GM21381 (cell line): Measurements from ENCODE around the gene POLA1.
"Not testable (repeated sequence)": the region's sequence is repeated elsewhere in the genome, so short reads cannot be mapped to it uniquely, and the experiment has no call there.

Experiments used
- ATAC-seq: cut with Tn5 transposase; IDR thresholded peaks from one replicate; pipeline ENCODE4 v1.9.1; 2021; ENCODE audit warnings: mild to moderate bottlenecking, moderate library complexity; ENCODE audit not compliant: unreplicated experiment

The POLA1 gene

DNA sequence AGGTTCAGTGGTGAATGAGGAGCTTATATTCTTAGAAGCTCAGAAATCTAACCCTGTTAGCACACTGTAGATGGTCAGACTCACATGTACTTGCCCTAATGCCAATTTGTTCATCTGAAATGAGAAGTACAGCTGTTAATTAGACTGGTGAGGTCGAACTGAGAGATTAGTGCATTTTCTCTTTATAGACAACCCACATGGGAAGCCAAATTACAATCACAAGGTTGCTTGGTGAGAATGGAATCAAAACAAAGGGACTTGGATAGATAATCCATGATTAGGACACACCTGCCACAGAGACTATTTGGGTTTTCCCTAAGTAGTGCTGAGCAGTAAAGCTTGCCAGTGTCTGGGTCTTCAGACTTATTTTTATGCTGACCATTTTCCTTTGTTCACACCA lies 88.3 kb downstream of the POLA1 start:
- no peak for ATAC-seq

DNA sequence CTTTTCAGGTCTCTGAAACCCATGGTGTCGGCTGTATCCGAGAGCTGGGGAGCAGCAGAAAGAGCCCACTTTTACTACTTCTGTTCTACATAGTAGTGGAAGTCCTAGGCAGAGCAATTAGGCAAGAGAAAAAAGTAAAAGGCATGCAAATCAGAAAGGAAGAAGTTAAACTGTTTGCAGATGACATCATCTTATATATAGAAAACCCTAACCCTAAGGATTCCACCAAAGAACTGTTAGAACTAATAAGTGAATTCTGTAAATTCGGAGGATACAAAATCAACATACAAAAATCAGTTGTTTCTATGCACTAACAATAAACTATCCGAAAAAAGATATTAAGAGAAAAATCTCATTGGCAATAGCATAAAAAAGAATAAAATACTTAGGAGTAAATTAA lies 95.3 kb downstream of the POLA1 start:
- ATAC-seq, result no peak

DNA sequence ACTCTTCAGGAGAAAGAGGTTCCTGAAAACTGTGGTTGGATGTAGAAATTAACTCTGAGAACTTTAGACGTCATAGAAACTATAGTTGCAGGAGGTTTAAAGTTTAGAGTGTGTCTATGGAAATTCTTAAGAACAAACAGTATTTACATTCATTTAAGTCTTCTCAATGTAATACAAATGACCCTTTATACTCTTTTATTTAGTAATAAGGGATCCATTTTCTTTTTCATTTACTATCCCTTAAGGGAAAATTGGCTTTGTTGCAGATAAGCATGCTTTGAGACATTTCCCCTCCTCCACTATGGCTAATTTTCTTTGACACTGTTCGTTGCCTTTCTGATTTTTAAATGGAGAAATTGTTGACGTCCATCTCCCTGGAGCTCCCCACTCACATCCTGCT lies 96.4 kb downstream of the POLA1 start:
- ATAC-seq, result no peak

DNA sequence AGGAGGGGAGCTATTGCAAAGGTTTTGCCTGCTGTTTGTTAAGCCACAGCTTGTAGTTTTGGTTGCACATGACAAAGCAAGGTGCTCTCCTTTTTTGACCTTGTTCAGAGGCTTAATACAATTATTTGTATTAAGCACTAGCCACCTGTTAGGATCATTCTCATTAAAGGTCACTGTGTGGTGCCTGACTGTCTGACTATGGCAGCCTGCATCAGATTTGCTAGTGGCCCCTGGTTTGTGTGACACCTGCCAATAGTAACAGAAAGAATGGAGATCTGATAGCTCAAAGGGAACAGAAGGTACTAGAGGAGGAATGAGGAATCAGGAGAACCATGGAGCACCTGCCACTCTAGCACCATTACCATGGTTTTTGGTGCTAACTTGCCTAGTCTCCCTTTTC lies 102.5 kb downstream of the POLA1 start:
- no peak for ATAC-seq

DNA sequence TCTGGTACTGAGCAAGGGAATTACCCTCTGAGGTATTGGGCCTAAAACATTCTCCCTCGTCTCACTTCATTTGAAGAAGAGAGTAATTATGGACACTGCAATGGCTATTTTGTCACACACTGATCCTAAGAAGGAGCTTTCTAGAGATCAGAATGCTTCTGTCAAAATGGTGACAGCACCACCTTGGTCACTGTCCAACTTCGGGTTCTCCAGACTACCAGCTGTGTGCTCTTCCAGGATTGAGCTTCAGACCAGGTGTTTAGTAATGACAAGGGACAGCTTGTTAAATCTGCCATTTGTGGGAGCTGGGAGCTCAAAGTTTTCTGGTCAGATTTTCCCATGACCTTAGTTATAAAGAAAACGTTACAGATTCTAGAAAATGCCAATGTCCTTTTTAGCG lies 105.4 kb downstream of the POLA1 start:
- no peak for ATAC-seq

DNA sequence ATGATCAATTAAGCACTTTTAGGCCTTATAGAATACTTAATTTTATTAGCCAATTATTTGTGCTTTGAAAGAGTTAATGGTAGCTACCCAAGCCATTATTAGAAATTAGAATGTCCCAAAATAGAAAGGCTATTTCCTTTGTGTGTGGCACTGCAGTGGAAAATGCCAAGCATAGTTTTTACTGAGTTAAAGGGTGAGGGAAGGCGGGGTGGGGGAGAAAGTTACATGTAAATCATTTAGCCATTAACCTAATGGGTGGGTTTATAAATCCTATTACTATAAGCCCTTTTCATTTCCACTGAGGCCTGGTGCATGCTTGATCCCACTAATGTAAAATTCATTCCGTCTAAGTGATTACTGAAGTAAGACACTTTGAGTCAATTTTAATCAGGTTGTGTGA lies 105.8 kb downstream of the POLA1 start:
- no peak for ATAC-seq

DNA sequence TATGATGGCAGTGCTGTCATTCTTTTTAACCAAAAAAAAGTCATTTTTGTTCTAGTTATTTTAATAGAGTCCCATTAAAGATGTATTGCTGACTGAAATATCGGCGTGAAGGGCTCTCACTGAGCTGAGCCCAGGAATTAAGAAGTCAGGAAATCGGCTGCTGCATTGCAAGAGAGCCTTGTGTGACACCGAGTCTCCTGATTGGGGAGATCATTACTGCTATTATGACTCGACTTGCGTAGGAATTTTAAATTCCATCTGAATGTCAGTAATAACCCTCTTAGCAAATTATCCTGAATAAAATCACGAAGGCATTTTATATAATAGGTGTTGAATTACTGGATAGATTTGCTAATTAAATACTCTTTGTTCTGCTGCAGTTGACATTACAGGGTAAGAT lies 111.5 kb downstream of the POLA1 start:
- ATAC-seq, result no peak

DNA sequence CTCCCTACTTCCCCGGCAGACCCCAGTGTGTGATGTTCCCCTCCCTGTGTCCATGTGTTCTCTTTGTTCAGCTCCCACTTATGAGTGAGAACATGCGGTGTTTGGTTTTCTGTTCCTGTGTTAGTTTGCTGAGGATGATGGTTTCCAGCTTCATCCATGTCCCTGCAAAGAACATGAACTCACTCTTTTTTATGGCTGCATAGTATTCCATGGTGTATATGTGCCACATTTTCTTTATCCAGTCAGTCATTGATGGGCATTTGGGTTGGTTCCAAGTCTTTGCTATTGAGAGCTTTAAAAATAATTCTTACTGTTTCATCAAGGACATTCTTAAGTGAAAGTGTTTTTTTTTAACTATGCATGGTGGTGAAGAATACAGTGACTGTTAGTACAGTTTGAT lies 126.1 kb downstream of the POLA1 start:
- not testable (repeated sequence) for ATAC-seq

DNA sequence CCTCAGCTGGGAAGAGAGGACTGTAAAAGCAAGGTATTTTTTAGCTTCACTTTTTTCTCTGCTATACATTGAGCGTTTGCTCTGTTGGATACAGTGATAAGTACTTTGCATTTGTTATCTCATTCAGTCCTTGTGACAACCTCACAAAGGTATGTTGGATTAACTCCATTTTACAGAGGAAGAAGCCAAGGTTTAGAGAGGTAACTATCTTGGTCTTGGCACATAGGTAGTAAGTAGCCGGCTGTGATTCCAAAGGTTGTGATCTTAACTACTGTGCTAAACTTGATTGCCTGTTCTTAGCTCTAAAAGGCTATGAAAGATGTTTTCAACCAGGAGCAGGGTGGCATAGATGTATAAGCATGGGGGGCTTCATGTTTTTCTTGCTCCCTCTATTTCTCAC lies 134.4 kb downstream of the POLA1 start:
- ATAC-seq, result no peak

DNA sequence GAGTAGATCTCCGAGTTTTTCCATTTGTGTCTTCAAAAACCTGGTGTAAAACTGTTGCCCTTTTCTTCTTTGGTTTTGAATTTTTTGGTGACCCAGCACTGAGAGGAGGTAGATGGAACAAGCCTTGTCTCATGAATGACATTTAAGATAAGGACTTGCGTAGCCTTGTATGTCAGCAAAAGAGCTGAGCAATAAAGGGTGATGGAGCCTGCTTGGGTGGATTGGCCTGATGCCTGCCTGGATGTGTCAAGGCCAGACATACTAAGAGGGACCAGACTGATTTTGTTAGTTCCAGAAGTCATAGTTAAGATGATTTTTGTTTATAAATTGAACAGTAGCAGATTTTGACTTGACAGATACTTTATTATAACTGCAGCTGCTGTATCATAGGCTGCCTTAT lies 134.9 kb downstream of the POLA1 start:
- no peak for ATAC-seq

DNA sequence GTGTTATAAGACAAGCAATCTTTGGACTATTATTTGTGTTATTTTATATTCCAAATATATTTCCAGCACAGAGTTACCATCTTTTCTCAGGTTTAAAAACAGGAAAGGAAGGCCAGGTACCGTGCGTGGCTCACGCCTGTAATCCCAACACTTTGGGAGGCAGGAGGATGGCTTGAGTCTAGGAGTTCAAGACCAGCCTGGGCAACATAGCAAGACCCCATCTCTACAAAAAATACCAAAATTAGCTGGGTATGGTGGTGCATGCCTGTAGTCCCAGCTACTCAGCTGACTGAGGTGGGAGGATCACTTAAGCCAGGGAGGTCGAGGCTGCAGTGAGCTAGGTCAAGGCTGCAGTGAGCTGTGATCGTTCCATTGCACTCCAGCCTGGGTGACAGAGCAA lies 140.0 kb downstream of the POLA1 start:
- ATAC-seq, result no peak

DNA sequence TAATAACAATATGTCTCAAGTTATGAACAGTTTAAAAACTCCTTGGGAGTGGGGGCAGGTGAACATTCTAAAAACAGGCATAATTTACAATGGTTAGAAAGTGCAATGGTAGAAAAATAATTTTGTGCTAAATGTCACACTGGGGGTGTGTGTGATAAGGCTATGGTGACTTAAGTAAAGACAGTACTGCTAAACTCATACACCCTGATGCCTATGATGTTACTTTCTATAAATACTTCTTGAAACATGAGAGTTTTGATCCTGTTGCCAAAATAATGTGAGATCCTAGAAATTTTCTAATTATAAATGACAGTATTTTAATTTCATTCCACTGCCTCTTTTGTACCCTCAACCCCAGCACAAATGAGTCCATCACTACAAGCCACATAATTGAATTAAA lies 144.2 kb downstream of the POLA1 start:
- ATAC-seq, result no peak

DNA sequence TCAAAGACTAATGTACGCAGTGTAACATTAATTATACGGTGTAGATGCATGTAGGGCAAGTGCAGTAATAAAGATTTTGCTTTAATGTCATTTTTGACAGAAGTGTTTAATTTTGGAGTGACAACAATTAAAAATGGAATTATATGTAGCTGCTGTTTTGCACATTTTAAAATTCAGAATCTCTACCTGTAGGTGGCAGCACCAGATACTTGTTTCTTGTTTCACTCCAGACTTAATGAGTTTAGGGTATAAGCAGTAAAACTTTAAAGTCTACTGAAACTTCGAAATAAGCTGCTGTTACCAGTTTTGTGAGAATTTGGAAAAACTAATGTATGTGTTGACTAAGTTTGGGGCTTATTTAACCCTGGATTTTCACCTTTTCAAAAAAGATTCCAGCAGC lies 144.9 kb downstream of the POLA1 start:
- no peak for ATAC-seq

DNA sequence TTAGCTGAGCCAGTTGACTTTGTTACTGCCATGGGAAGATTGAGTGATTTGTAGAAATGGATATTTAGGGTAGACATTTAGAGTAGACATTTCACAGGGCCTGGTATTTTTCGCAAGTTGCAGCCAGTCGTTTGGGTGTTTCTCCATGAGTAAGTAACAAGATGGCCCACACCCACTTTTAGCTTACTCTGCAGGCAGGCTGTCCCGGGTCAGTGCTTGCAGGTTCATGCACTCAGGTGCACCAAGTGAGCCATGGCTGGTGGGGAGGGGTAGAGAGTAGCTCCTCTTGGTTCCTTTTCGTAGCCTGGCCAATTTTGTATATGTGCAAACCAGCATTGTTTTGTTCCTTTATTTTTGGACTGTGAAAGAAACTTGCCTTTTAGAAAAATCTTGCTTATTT lies 145.6 kb downstream of the POLA1 start:
- no peak for ATAC-seq

DNA sequence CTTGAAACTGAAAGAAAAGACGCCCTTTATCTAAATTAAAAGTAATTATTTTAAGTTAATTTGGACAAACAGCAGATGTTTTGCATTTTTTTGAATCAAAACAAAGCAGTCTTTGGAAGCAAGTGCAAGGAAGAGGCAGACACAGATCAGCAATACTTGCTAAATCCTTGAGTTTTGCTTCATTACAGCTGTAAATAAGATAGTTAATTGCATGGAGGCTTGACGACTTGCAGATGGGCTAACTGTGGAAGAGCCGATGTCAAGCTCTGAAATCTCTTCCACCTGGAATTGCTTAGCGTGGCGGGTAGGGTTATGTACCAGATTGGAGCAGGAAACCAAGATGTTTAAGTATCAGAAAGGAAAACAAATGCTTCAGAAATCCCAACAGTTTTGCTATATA lies 148.8 kb downstream of the POLA1 start:
- ATAC-seq, result no peak

DNA sequence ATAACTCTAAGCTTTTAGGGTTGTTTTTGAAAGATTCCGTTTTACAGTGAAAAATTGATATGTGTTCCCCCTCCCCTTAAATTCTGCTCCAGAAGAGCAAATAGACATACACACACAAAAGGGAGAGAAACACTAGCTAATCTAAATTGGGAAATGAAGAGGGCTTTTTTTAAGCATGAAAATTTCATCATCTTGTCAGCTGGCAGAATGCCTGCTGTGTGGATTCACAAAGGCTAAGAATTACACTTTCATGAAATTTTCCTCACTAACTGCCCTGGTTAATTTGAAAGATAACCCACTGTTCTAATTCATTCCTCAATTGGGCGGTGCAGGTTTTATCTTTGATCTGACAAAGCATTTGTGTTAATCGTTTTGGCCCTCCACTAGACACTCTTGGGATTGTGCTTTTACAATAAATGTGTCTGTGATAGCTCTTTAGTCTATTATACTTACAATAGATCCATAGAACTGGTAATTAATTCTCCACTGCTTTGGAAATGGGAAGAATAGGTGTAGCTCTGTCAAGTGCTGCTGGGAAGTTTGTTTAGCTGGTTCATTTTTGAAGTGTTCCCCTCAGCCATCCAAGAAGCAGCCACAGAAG lies 152.9 kb downstream of the POLA1 start:
- ATAC-seq, result no peak

DNA sequence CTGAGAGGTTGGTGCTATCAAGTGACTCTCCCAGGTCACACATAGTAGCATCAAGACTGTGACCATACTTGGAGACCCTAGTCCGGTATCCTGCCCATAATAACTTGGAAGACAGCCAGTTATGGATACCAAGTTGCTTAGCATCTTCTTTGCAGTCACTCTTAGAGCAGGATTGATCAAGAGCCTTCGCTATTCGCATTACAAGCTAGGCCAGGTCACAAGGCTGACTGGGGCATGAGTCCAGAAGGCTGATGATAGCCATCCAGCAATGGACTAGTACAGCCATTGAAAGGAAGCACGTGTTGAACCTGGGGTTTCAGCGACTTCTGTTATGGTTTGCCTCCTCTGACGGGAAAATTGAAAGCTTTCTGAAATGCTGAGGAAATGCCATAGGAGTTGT lies 157.6 kb downstream of the POLA1 start:
- ATAC-seq, result no peak

DNA sequence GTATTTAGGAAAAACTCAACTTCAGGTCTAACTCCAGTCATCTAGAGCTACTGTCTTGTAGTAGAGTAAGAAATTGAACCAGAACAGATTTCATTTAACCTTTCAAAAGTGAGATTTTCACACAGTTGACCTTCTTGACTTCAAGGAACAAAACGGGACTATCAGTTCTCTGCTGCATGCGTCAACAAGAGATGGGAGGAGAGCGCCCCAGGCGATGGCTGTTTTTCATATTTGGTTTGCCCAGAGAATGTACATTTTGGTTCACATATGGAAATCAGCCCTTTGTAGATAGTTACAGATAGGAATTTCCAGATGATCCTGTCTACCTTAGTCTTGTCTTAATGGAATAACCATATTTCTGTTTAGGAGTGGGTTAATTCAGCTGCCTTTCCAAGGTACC lies 158.1 kb downstream of the POLA1 start:
- ATAC-seq, result no peak

DNA sequence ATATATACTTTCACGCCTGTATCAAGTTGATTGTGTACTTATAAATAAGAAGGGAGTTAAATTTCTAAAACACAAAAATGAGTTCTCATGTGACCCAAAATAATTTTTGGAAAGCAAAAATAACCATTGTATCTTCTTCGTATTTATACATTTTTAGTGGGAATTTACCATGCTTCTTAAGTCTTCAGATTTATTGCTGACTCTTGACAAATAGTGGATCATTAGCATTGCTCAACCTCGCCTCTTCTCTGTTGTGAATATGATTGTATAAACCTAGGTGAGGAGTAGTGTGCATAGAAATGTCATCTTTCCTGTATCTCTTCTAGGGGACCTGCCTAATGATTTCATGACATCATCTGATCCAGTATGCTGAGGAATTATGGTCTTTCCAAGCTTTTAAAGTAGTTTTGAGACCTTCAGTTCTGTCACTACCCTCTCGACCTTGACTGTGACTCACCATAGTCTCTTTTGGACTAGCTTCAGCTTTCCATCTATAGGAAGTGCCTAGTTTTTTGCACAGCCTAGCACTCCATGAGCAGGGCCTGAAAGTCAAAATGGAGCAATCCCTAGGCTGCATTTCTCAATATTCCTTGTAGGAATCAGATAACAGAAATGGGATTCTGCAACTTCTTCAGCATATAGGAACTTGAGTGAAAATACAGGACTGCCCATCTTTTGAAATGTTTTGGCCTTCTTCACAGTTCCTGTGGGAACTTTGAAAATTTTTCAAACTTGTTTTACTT lies 164.5 kb downstream of the POLA1 start:
- ATAC-seq, result no peak

DNA sequence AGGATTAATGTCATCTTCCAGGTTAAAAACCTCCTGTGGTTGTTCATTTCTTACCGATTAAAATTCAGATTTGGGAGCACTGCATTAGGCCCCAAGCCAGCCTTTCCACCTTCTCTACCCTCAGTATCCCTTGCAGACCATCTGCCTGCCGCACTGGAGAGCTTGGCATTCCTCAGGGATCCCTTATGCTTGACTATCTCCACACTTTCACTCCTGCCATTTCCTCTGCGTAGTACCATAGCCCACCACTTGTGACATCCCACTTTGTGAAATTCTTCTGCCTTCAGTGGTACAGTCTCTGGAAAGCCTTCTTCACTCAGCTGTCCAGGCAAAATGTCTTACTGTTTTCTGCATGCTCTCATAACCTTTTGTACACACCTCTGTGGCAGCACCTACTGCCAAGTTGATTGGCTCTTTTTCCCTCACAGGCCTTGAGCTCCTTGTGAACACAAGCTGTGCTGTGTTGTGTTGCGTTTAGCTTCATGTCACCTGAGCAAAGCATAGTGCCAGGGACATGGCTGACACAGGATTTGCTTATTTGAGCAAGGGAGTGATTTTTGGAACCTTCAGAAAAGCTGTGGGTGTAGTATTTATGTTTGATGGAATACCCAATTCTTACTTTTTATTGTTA lies 165.6 kb downstream of the POLA1 start:
- ATAC-seq, result no peak

DNA sequence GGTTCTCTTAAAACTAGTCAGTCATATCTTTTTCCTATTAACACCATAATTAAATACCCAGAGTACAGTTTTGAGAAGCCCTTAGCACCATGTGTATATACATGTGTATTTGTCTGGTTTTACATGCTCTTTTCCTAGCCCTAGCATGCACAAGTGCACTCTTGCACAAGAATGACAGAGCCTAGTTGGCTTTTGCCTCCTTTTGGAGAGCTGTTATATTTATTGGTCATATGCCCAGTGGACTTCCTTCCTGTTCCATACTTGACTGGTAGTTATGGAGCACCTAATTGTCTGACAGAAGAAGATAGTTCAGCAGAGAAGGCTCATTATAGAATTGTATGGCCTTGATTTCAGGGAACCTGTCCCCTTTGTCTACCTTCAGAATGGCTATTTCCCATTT lies 166.4 kb downstream of the POLA1 start:
- ATAC-seq, result no peak

DNA sequence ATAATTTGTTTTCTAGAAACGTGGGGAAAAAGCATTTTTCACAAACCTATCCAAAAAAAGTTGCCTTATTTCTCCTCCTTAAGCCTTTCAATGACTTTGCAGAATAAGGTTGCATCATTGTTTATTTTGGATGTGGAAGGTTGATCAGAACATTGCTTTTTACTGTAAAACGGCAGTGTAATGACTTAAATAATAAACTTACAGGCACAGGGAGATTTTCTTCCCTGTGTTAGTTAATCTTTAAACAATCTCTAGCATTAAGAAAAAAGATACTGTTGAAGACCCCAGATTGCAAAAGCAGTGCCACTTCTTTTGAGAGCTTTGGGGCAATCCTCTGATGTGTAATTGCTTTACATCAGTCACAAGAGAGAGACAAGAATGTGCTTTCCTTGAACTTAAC lies 168.6 kb downstream of the POLA1 start:
- ATAC-seq, result no peak

DNA sequence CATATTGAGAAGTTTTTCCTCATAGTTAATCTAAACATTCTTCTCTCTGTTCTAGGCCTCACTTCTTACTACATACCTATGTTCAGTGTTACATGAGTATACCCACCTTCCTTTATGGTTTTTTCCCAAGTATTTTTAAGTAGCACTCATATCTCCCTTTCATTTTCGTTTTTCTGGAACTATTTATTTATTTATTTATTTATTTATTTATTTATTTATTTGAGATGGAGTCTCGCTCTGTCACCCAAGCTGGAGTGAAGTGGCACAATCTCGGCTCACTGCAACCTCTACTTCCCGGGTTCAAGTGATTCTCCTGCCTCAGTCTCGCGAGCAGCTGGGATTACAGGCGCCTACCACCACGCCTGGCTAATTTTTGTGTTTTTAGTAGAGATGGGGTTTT lies 170.1 kb downstream of the POLA1 start:
- ATAC-seq, result not testable (repeated sequence)
